HG02571 (cell line): ENCODE measurements around the gene IKBKE.

Experiments
- ATAC-seq: cut with Tn5 transposase; IDR thresholded peaks from one replicate; pipeline ENCODE4 v1.9.1; 2021; ENCODE audit warnings: mild to moderate bottlenecking, moderate library complexity; ENCODE audit not compliant: unreplicated experiment

Gene IKBKE

DNA sequence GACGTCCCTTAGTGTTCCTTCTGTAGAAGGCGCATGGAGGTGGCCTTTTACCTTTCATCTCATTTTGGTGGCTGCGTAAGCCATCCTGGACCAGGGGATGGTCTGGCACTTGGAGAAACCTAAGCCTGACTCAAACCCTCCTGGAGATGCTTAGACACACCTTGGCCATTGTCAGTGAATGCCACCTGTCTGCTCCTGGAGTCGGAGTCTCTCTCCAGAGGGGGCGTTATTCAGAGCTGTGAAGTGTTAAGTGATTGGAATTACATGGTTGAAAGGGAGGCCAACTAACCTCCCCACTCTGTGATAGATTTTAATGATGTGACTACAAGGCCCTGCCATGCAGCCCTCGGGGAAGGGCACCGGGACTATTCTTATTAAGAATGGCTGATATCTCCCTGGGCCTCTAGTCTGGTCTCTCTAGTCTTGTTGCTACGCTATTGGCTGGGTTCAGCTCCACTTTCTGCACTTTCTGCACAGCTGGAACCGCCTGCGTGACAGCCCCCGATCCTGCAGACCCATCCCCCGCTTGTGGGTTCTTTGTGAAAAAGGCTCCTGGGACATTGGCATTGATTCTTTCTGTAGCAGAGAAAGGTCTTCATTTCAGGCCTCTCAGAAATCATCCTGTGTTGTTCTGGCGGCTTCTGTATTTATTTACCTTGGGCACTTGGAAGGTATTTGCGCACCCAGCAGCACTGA, 41.2 kb downstream of the IKBKE start:
- ATAC-seq, result no peak

DNA sequence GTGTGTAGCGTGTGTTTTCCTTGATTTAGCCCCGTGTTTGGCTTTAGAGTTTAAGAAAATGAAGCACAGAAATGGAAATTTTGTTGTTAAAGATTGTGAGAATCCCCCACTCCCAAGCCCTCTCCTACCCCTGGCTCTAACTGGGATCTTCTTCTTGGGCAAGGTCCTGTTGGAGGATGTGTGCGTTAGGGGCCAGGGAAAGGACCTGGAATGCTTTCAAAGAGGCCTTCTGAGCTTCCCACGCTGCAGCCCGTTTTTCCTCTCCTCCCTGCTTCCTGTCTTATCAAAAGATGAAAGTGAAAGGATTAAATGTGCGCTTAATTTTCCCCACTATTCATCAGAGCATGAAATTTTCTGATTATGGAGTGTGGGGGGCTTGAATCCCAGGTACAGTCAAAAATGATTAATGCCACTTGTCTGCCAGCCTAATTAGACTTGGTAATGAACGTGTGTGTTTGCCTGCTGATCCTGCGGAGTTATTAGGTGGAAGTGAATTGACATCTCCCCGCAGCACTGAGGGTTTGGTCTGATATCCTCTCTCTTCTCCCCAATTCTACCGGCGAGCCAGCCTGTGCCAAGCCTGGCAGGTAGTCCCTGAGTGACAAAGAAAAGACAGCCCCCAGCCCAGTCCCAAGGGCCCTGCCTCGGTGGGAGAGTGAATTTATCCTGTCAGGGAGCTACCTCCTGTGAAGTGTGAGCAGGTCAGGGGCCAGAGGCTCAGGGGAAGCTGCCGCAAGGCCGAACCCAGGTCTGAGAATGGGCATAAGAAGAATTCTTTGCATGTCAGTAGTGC, 42.0 kb downstream of the IKBKE start:
- ATAC-seq, result no peak

DNA sequence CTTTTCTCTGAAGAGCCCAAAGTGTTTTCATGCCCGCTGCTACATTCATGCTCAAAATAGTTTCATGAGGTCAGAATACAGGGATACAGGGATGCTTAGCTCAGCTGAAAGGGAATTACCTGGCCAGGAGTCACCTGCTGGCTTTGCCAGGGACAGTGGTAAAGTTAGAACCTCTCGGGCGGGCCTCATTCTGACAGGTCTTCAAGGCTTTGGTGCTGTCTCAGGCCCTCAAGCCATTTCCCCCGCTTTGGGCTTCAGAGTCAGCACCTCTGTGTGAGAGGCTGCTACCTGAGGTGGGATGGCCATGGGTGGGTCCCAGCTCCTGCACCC, 42.5 kb downstream of the IKBKE start:
- no peak for ATAC-seq

DNA sequence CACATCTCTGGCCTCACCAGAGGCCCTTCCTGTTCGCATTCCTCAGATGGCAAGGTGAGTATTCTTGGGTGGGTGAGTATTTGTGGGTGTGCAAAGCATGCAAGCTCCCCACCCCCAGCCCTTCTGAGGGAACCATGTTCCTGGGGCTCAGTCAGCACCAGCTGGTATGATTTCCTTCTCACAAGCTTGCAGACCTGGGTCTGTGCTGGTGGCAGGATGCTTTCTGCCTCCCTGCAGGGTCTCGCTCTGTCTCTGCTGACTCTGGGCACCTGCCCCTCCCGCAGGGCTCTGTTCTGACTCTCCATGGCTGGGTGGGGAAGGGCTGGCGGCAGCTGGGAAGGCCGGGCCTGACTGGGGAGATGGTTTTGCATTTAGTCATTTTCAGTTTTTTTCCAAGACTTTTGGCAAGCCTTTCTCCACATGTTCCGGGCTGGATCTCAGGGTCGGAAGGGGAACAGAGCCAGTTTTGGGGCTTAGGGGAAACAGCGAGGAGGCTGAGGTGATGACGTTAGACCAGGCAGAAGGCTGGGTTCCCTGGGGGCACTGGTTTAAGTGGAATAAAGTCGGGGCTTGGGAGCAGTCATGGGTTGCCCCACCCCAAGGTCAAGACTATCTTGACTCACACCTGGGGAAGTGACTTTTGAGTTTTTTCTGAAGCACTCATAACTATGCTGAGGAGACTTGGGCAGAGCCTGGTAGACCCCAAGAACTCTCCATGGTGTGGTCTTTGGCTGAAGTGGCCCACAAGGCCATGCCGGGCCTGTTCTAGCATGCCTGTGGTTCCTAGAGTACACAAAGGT, 43.2 kb downstream of the IKBKE start:
- no peak for ATAC-seq

DNA sequence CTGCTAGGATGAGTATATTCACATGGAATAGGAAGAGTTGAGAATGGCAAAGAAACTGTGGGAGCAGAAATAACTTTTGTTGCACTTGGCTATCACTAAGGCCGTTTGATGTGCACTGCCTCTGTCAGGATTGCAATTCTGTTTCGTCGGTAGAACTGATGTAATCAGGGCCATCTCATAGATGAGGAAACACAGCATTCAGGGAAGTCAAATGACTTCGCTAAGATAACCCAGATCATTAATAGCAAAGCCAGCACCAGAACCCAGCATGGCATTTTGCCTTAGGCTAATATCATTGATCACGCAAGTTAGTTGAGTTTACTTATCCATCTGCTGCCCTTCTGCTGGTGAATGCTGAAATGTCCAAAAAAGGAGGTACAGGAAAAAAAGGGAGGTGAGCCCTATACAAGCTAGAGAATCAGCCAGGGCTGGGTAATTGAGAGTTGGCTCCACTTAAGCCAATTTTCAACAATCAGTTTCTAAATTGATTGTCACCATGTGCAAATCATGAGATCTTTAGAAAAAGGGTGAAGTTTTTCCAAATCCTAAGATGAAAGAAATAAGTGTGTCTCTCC, 44.6 kb downstream of the IKBKE start:
- ATAC-seq, result no peak

DNA sequence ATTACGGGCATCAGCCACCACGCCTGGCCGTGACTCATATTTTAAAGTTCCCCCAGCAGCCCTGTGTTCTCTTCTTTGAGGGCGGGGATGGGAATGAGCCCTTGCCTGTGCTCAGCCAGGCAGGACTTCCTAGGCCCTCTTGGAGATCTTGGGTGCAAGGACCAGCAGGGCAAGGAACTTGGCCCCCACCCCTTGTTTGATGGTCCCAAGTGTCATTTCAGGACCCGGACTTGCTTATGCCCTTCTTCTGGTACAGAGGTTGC, 46.4 kb downstream of the IKBKE start:
- no peak for ATAC-seq

DNA sequence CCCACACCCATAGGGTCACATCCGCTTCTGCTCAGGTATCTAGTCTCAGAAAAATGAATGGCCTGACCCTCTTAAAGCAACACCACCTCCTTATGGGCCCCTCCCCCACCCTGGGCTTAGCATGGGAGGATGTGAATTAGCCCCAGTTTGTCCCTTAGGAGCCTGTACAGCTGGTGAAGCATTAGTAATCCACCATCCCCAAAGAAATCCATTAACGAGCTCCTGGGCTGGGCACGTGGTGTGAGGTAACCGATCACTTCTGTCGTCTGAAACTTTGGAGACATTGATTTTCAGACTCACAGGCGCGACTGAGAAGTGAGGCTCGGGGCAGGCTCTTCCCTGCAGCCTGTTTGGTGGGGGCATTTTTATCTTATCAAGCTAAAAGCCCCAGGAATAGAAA, 47.5 kb downstream of the IKBKE start:
- no peak for ATAC-seq

DNA sequence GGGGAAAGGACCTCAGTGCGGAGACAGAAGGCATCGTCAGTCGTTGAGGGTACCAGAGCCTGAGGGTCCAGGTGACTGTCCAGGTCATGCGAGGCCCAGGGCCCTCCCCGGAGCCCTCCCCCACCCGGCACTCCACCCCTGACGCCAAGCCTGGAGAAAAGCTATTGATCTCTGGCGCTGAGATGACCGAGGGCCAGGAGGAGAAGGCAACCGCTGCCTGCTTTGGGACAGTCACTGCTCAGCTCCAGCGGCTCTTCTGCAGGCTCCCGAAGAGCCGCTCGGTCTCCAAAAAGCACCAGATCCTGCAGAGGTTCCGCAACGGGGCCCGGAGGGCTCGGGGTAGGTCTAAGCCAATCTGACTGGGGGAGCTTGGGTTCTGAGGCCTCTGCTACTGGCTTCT, 47.9 kb downstream of the IKBKE start:
- ATAC-seq, result no peak

DNA sequence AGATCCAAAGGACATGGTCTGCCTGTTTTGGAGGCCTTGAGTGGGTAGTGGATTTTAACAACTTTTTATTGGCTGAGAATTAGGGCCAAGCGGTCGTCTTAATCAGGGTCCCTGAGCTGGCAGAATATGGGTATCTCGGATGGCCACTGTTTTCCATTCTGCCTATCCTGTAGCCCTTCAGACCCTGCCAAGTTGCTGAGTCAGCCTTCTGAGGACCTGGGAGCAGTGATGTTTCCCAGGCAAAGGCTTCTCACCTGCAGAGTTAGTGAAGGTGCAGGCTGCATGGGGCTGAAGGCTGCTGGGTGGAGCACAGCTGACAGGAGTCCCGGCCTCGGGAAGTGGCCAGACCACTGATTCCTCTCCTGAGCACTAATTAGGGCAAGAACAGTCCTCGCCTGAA, 48.5 kb downstream of the IKBKE start:
- ATAC-seq, result no peak

DNA sequence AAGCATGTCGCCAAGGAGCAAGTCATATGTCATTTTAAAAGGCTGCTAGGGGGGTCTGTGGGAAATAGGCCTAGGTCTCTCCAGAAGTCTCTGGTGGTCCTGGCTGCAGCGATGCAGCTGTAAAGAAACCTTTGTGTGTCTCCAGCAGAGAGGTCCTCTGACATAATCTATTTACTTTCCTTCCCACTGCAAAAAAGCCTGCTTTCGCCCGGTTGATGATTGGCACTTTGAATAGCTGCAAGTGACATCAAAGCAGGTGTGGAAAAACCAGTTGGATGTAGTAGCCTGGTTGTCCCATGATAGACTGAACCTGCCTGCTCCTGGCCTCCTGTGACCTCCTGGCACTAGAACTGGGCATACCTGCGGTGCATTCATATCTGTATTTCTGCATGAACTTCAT, 50.9 kb downstream of the IKBKE start:
- ATAC-seq, result no peak

DNA sequence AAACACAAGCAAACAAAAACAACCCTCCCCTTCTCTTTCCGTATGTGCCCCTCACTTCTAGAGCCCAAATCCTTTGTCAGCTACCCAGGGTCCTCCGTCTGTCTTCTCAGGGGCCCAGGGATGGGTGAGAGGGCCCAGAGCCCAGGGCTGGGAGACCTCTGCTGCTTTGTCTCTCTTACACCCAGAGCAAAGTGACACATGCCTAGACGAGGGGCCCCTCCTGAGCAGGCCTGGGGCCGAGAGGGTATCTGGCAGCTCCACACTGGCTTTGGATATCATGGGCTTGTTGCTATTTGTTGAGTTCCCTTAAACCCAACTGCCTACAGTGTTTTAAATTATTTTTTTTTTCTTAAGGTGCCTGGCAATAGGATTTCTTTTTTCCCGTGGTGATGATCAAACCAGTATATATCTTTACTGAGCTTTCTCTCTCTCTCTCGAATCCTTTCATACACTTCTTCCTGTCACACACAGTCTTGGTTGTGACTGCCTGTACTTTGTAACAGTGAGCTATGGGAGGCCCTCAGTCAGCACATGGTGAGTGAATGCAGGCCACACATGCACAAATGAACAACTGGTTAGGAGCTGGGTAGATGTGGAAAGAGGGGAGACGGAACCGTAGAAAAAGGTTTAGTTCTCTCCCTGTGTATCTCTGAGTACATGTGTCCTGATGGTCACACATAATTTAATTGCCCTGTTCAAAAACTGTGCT, 51.6 kb downstream of the IKBKE start:
- no peak for ATAC-seq

DNA sequence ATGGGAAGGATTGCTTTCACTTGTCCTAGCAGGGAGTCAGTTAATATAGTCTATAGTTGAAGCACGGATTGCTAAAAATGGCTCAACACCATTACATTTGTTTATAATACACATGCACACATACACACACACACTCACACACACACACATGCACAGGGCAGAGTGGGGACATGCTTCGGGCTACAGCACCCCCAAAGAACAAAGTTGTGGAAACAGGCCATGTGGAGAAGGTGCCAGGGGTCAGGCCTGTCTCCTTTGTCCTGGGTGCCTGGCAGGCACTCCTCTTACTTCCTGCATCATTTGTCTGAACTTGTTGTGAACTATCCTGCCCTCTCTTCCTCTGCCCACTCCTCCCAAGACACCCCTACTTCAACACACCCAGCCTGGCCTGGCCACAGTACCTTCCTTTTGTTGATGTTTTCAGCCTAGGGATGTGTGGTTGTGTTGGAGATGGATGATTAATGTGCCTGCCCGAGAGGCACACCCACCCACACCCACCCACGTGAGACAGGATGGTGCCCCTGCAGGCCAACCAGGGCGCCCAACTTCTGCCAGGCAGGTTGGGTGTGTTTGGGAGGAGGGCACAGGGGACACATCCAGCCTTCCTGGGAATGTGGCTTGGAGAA, 54.6 kb downstream of the IKBKE start:
- ATAC-seq, result no peak

DNA sequence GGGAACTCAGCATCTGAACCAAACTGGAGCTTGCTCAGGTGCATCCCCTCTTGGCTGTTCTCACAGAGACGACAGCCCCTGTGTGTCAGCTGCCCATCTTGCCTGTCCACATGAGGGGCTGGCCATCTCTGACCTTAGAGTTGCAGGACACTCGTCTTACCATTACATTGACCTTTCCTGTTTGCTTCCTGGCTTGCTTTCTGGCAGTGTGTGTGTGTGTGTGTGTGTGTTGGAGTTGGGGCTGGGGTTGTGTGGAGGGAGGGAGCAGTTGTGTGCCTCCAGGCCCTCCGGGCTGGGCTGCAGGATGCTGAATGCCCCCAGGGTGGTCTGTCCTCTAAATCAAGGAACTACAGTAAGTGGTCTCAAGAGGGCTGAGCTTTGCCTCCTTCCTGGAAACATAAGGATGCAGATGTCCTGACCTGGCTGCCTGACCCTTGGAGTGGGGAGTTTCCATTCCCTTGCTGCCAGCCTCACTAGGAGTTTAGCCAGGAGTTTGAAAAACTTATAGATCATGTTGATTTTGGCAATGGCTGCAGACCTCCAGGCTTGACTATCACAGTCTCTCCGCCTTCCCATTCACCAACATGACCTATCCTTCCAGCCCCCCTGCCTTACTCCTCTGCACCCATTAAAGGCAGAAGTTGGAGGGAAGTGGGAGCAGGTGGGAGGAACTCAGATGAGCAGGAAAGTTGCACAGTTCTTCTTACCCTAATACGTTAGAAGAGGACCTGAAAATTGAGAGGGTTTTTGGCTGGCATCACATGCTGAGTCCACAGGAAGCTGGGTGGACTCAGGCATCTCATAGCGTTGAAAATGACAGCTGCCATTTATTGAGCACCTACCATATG, 56.0 kb downstream of the IKBKE start:
- no peak for ATAC-seq

DNA sequence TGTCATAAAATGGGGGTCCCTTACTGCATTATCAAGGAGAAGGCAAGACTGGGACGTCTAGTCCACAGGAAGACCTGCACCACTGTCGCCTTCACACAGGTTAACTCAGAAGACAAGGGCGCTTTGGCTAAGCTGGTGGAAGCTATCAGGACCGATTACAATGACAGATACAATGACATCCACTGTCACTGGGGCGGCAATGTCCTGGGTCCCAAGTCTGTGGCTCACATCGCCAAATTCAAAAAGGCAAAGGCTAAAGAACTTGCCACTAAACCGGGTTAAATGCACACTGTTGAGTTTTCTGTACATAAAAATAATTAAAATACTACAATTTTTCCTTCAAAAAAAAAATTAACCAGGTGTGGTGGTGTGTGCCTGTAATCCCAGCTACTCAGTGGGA, 59.1 kb downstream of the IKBKE start:
- no peak for ATAC-seq

DNA sequence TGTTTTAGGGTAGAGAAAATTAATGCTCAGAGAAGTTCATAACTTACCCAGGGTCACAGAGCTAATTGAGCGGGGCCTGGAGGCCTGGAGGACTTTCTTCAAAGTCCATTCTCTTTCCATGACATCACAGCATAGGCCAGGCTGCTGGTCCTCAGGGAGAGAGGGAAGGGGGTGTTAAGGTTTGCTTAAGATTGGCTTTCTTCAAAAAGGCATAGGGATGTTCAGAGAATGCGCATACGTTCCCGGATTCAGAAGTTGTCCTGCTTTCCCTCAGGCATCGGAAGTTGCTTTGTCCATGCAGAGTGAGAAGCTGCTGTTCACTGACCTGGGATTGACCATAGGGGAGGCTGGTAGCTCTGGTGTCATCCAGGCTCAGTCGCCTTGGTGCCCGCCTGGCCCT, 62.1 kb downstream of the IKBKE start:
- ATAC-seq, result no peak

DNA sequence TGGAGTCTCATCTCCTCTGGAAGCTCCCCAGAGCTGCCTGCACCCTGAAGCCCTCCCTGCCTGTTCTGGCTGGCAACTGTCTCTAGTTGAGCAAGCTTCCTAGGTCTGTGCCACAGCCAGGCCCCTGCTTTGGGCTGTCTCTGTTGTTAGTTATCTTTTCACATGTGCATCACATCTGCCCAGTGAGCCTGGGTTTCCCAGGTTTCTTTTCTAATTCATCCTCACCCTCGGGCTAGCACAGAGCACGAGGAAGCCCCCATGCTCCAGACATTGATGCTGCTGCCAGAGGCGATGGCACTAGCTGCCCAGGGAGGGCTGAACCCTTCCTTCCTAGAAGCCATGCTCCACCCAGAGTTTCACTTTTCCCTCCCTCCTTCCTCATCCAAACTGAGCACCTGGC, 64.3 kb downstream of the IKBKE start:
- no peak for ATAC-seq

DNA sequence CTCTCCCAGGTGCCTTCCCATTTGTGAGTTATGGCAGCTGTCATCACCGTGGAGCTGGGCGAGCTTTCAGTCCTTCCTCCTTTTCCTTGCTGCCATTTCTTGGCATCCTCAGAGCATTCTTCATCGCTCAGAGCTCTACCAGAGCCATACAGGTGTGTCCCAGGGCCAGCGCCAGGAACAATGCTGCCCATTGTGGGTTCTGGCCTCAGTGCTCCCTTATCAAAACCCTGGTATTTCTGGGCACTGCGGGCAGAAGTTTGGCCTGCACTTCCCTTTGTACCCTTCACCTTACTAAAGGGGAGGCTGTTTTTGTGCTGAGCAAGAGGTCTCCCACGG, 65.5 kb downstream of the IKBKE start:
- ATAC-seq, result no peak

DNA sequence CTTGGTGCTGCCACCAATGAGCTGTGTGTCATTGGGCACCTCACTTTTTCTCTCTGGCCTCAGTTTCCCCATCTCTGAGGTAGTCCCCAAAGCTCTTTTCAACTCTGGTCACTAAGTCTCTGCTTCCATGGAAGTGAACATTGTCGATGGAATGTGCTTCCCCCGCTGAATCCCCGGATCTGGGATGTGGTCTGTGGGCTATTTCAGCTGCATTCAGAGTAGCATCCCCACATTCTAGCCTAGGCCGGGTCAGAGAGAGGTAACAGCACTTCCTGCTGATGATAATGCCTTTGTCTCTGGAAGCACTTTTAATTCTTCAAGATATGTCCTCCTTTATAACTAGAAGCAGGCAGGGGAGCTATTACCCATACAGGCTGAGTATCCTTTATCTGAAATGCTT, 66.9 kb downstream of the IKBKE start:
- no peak for ATAC-seq

DNA sequence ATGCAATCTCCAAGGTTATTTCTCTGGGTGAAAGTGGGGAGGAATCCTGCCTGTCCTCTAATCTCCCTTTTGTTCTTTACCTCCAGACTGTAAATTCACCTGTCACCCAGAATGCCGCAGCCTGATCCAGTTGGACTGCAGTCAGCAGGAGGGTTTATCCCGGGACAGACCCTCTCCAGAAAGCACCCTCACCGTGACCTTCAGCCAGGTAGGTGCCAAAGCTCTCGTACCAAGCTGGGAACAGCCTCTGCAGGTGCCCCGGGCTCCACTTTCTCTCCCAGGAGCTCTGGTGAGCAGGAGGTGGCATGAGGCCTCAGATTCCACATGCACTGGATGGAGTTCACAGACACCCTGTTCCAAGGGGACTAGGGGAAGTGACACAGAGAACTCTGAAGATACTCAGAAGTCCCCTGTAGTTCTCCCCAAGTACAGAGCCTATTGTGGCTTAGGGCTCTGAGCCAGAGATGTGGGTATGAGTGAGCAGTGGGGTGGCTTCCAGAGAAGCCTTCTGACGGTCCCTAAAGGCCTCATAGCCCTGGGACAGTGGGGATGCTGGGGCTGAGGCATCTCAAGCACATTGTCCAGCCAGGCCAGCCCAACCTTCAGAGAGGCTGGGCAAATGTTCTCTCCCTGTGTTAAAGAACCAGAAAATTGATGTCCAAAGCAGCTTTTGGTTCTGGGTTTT, 68.0 kb downstream of the IKBKE start:
- ATAC-seq, result no peak
